GM12801 (cell line): ENCODE data around the gene SDF4.

ENCODE experiments used
- TF ChIP-seq, protein P1 (sequence below): IDR thresholded peaks from one replicate; pipeline ENCODE4 v1.5.1; 2011; ENCODE audit warnings: control low read depth; ENCODE audit not compliant: insufficient read length; ENCODE audit errors: extremely low read depth

Gene SDF4

DNA sequence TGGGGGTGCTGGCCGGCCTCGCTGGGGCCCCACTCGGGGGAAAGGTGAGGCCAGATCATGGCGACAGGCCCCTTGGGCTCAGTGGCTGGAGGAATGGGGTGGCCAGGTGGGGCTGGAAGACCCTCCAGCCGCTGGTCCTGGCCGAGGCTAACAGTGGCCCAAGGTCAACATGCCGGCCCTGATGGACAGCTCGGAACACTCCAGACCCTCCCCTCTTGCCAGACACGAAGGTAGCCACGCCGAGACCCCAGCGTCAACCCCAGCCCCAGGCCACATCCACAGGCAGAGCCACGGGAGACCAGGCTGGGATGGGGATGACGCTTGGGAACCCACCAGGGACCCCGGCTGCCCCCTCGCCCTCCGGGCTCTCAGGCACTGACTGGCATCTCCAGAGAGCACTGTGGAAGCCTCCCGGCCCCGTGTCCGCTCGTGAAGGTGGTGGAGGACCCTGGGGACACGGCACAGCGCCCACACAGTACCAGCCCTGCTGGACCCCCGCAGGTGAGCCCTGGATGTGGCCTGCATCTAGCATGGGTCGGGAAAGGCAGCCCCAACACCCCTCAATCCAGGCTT, 15.6 kb upstream of the SDF4 start:
- TF ChIP-seq, protein P1, sequence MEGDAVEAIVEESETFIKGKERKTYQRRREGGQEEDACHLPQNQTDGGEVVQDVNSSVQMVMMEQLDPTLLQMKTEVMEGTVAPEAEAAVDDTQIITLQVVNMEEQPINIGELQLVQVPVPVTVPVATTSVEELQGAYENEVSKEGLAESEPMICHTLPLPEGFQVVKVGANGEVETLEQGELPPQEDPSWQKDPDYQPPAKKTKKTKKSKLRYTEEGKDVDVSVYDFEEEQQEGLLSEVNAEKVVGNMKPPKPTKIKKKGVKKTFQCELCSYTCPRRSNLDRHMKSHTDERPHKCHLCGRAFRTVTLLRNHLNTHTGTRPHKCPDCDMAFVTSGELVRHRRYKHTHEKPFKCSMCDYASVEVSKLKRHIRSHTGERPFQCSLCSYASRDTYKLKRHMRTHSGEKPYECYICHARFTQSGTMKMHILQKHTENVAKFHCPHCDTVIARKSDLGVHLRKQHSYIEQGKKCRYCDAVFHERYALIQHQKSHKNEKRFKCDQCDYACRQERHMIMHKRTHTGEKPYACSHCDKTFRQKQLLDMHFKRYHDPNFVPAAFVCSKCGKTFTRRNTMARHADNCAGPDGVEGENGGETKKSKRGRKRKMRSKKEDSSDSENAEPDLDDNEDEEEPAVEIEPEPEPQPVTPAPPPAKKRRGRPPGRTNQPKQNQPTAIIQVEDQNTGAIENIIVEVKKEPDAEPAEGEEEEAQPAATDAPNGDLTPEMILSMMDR: no peak

DNA sequence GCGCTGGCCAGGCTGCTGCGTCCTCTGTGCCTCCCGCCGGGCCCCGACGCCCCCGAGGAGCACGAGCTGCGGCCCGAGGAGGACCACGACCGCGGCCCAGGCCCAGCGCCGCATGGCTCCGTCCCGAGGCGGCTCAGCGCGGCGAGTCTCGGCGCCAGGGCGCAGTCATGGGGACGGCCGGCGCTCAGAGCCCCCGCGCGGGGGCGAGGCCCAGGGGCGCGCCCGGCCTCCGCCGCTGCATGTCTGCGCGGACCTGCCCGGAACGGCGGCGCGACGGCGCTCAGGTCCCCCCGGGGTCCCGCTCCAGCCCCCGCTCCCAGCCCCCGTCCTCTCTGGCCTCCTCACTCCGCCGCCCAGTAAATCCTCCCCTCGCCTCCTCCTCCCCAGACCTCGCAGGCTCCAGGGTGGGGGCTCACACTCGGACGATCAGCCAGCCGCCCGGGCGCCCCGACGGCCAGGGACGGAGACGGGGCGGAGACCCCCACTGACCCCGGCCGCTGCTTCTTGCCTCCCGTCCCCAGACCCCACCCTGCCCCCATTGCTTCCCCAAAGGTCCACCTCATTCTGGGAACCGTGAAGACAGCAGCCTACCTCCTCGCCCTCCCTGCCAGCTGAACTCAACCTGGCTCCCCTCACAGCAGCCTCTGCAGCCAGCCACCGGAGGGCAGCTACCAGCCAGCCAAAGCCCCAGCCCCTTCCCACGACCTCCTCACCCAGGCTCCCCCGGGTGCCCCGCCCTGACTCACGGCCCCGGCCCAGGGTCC, 15.0 kb upstream of the SDF4 start, which contains the start of gene C1QTNF12:
Gene C1QTNF12, minus strand, starts transcription at position 146 of the 764 bp plus-strand sequence. Its CDS starts 32 bp downstream, at position 114.
- TF ChIP-seq, protein P1: no peak

DNA sequence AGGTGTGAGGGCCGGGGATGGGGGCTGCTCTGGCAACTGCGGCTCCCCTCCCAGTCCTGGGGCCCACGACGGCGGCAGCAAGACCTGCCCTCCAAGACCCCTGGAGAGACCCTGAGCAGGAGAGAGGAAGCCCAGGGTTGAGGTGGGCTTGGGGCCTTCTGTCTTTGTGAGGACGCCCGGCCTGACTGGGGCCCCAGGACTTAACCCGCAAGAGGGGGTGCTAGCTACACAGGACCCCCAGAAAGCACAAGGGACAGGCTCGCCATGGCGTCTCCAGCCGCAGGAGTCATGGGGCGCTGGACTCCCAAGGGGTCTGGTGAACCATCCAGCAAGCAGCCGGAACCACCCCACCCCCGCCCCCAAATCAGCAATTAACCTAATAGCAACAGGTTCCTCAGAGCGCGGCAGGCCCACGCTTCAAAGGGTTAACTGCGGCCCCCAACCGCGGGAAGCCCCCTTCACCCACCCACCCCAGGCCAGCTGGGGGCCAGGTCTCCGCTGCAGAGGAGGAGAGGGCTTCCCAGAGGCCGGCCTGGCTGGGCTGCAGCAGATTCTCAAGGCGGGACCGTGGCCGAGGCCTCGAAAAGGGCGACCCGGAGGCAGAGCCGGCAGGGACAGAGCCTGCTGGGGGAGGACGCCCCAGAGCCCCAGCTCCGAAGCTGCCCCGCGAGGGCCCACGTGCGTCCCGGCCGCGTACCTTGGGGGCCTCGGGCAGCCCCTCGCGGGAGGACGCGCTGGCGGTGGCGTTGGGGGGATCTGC, 14.2 kb upstream of the SDF4 start:
- TF ChIP-seq, protein P1: no peak

DNA sequence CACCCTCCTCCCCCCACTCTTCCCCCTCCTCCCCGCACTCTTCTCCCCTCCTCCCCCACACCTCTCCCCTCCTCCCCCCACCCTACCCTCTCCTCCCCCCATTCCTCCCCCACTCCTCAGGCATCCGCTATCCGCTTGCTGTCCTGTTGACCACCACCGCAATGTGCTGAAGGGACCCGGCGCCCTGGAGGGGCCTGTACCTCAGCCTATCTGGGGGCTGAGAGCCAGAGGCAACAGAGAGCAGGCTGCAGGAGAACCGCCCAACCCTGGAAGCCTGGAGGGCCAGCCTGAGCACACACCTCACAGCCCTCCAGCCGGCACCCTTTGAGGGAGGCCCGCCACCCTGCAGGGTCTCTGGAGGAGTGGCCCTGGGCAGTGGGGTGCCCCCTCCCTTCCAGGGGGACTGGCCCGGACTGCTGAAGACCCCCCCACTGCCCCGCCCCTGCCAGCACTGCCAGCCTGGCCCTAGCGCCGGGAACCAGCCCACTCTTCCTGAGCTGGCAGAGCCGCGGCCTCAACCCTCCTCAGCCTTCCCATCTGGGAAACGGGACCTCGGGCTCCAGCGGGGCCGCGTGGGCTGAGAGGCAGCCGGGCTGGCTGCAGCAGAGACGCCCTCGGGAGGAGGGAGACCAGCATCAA, 13.5 kb upstream of the SDF4 start:
- TF ChIP-seq, protein P1: no peak

DNA sequence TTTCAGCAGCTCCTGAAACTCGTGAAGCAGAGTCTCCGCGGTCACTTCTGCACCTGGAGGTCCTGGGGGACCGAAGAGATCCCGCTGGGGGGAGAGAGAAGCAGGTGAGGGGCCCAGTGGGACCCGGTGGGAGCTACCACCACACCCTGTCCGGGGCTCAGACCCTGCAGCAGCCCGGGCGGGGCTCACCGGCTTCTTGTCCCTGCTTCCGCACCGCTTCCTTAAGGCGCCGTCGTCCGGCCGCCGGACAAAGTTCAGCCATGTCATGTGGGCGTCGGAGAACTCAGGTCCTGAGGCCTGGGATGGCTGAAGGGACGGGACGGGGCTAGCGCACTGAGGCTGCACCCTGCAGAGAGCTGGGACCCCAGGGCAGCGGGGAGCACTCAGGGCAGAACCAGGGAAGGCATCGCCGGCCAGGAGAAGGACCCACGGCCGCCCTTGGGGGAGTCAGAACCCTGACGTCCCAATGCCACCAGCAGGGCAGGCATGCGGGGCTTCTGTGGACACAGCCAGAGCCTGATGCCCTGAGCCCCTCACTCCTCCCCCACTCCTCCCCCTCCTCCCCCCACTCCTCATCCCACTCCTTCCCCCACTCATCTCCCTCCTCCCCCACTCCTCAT, 12.5 kb upstream of the SDF4 start:
- TF ChIP-seq, protein P1: no peak

DNA sequence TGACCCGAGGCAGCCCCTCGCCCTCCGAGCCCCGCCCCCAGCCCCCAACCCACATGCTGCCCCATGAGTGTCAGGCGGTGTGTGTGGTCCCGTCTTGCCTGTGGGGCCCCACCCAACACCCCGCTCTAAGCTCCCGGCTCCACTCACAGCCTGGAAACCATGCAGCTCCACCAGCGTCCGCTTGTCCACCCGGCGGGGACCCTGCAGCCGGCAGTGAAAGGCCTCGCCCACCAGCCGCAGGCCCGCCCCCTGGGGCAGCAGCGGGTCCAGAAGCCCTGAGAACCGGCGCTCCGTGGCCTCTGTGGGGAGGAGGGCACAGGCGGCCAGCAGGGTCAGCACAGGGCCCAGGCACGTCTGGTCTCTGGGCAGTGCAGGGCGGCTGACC, 12.0 kb upstream of the SDF4 start:
- TF ChIP-seq, protein P1: no peak
